GM18505 (cell line): ENCODE data around the gene SMAP1.

Experiments
- ATAC-seq: cut with Tn5 transposase; IDR thresholded peaks from one replicate; pipeline ENCODE4 v1.9.1; 2021; ENCODE audit not compliant: unreplicated experiment
- POLR2A ChIP-seq: IDR thresholded peaks from 4 replicates; pipeline ENCODE4 v1.6.1; 2011; ENCODE audit warnings: borderline replicate concordance; ENCODE audit not compliant: insufficient read depth, insufficient read length; ENCODE audit errors: extremely low read depth

Gene SMAP1

DNA sequence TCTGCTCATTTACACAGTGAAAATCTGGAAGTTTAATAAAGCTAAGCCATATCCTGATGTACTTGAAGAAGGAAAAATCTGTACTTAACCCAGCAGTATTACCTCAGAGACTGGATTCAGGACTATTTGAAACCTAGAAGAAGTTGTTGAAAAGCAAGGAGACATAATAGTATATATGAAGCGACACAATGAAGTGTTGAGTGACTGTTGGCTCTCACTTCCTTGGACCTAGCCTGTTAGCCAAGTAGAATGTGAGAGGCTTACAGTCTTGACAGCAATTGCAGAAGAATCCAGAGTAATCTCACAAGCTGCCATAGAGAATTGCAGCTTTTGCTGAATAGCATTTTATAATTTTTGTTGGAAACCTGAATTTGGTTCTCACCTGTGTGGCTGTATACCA, 26.7 kb downstream of the SMAP1 start:
- ATAC-seq = no peak
- TF ChIP-seq POLR2A = no peak

DNA sequence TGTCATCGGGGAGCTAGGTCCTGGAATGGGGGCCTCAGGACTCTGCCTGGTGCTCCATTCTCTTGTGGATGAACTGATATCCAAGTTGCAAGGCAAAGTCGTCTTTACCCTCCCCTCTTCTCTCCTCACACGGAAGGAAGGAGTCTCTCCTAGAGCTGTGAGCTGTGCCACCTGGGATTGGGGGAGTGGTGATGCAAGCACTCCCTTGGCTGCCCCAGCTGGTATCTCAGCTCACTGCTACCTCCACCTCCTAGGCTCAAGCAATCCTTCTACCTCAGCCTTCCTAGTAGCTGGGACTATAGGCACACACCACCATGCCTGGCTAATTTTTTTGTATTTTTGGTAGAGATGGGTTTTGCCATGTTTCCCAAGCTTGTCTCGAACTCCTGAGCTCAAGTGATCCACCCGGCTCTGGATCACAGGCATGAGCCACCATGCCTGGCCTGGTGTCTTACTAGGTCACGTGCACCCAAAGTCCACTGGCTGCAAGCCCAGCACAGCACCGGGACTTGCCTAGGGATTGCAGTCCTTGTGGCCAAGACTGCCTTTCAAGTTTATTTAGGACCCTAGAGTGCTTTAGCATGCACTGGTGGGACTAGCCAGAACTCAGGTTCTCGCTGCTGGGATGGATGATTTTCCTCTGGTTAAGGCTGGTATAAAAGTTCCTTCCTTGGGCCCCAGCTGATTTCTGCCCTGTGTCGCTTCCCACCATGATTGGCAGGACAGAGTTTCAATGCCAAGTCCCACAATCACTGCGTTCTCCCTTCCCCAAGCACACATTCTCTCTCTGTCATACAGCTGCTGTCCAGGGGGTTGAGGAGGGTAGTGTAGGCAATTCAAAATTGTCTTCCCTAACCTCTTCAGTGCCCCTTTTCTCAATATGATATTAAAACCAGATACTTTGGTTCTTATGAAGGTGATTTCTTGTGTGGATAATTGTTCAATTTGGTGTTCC, 33.5 kb downstream of the SMAP1 start:
- no peak for TF ChIP-seq POLR2A
- ATAC-seq = no peak

DNA sequence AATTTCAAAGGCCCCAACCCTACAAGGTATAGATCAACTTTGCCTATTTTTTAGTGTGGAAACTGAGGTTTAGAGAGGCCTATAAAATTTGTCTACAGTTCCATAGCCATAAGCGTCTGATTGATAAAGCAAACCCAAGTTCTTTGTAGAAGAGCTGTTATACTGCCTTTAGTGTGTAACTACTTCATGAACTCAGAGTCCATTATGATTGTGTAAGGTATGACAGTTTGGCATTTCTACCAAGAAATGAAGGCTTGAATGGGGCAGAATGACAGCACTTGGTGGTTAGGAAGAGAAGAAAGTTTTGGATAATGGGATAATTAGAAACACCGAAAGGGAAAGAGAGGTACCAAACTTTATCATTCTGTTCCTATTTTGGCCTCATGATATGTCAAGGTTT, 38.1 kb downstream of the SMAP1 start:
- ATAC-seq = no peak
- no peak for TF ChIP-seq POLR2A

DNA sequence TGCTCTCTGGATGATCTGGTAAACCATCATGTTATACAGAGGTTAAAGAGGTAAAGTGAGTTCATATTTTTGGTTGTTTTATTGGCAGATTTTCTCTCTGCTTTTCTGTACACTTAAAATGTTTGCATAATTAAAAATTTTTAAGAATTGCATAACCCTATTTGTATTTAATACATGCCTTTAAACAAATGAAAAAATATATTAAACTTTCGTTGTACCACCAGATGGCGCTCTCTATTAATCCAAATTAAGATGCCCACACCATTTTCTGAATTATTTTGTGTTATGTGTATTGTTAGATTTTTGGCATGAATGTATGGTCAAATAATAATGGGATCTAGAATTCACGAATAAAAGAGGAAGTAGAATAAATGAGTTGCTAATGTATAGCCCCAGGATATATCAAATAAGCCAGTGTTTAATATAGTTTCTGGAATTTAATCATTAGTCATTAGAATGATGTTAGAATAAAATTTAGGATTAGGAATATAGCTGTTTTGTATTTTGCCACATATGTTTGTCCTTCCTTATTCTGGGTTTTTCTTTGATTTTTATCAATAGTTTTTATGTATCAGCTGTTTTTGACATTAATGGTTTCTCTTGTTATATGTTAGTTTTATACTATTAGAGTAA, 38.9 kb downstream of the SMAP1 start:
- ATAC-seq = no peak
- no peak for TF ChIP-seq POLR2A

DNA sequence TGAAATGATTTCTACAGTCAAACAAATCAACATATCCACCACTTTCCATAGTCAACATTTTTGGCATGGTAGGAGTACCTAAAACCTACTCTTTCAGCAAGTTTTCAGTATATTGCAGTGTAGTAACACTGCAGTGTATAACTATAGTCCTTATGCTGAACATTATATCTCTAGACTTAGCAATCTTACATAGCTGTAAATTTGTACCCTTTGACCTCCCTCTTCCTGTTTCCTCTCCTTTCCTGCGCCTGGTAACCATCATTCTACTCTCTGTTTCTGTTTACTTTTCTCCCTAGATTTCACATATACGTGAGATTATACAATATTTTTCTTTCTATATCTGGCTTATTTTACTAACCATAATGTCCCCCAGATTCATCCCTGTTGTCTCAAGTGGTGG, 40.2 kb downstream of the SMAP1 start:
- no peak for ATAC-seq
- TF ChIP-seq POLR2A = no peak

DNA sequence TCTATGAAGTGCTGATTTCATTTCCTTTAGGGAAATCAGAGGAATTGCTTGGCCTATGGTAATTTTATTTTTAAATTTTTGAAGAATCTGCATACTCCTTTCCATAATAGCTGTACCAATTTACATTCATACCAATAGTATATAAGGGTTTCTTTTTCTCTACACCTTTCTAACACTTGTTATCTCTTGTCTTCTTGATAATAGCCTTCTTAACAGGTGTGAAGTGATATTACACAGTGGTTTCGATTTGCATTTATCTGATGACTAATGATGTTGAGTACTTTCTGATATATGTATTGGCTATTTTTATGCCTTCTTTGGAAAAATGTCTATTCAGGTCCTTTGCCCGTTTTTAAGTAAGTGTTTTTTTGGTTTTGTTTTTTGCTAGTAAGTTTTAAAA, 40.8 kb downstream of the SMAP1 start:
- ATAC-seq = no peak
- no peak for TF ChIP-seq POLR2A

DNA sequence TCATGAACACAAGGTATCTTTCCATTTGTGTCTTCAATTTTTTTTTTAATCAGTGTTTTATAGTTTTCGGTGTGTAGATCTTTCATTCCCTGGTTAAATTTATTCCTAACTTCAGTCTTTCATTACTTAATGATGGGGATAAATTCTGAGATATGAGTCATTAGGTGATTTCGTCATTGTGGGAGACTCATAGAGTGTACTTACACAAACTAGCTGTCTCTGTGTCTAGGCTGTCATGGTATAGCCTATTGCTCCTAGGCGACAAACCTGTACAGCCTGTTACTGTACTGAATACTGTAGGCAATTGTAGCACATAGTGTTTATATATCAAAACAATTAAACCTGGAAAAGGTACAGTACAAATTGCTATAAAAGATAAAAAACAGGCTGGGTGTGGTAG, 42.1 kb downstream of the SMAP1 start:
- no peak for ATAC-seq
- no peak for TF ChIP-seq POLR2A

DNA sequence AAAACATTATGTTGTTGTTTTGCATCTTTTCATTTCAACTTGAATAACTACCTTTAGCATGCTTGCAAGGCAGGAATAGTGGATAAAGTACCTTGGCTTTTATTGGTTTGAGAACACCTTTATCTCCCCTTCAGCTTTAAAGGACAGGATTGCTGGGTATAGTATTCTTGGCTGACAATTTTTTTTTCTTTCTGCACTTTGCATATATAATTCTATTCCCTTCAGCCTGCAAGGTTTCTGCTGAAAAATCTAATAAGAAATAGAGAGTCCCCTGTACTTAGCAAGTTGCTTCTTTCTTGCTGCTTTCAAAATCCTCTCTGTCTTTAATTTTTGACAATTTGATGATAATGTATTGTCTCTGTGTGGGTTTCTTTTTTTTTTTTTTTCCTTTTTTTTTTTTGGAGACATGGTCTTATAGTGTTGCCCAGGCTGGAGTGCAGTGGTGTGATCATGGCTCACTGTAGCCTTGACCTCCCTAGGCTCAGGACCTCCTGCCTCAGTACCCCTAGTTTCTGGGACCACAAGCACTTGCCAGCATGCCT, 47.1 kb downstream of the SMAP1 start:
- ATAC-seq = no peak
- TF ChIP-seq POLR2A = no peak

DNA sequence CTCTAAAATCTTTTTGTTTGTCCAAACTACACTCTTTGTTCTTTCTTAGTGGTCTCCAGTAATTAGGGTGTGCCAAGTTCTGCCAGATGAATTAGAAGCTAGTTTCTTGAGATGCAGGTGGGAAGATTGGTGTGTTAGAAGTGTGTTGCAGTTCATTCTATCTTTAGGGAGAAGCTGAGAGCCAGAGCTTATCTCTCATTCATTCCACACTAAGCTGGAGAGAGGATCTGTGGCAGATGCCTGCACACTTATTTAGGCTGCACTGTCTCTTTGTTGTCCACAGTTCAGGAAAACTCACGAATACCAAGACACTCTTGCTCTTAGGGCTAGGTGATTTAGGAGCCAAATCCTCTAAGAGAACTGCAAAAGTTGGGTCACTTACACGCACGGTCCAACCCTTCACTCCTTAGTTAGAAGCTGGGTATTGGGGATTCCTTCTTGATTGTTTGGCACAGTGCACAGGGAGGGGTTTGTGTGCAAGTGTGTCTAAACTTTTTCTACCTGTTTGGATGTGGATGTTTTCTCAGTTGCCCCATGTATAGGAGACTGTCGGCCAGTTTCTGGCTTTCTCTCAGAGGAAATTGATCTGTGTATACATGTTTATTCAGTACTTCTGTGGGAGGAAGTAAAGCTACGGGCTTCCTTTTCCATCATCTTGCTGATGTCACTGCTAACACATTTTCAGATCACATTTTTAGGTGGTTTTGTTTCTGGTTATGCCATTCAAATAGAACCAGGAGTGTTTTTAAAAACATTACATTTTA, 49.5 kb downstream of the SMAP1 start:
- no peak for ATAC-seq
- no peak for TF ChIP-seq POLR2A

DNA sequence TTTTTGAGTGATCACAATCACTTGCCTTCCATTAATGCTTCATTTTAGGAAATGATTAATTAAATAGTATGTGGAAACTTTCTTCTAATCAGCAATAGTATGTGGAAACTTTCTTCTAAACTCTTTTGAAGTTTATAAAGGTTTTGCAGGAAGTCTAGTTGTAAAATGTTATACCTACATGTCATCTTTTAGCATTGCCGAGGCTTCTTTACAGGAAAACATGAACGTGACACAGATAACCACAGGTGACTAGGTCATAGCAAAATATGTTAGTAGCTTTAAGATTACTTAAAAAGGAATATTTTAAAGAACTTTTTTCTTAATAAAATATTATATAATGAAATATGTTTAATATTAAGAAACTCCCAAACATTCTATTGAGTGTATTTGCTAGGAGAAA, 56.8 kb downstream of the SMAP1 start:
- no peak for ATAC-seq
- TF ChIP-seq POLR2A = no peak

DNA sequence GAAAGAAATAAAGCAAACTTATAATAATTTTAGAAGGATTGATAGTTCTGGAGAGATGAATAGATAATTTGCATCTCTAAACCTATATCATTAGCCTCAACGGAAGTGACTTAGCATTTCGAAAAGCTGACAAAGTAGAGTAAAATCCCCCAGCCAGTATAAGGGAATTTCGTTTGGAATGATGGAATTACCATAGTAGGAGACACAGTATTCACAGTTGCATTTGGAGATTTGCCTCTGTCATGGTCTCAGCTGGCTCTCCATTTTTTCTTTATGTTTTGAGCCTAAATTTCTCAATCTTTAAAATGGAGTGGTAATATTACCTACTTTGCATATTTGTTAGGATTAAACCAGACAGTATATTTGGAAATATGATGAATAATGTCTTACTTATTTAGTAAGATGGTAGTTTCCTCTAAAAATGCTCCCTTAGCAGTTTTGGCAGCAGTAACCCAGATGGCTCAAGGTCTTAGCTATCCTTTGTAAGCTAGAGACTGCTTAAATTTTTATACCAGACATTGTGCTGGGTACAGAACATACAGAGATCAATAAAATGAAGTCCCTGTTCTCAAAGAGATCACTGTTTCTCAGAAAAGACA, 58.2 kb downstream of the SMAP1 start:
- TF ChIP-seq POLR2A = no peak
- ATAC-seq = no peak

DNA sequence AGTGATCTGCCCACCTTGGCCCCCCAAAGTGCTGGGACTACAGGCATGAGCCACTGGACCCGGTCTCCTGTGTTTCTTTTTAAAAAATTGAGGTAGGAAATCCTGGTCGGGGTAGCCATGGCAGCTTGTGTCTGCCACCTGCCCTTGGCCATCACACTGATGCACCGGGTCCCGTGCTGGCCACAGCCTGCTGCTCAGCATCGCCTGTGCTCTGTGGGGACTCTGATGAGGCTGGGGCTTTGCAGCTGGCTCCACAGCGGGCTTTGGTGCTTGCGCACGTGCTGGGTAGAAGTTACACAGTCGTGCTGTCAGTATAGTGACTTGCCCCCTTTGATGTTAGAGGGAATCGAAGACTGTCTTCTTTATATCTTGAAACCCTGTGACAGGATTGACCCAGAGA, 66.7 kb downstream of the SMAP1 start:
- ATAC-seq = no peak

DNA sequence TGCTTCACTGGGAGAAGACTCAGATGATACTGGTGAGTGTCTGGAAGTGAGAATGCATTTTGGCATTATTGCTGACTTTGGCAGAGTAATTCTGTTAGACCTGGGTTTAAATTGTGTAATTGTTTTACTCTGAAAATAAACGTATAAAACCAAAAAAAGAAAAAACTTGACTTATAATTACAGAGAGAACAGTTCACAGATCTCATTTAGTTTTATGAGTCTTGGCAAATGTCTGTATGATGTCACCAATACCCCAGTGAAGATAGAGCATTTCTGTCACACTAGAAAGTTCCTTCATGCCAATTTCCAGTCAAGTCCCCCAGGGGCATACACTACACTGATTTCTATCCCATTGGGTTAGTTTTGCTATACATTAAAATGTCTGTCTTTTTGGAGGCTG, 67.3 kb downstream of the SMAP1 start:
- ATAC-seq = no peak
- TF ChIP-seq POLR2A = no peak

More for the DNA sequence above, 66.7 kb downstream of the SMAP1 start:
- no peak for TF ChIP-seq POLR2A

DNA sequence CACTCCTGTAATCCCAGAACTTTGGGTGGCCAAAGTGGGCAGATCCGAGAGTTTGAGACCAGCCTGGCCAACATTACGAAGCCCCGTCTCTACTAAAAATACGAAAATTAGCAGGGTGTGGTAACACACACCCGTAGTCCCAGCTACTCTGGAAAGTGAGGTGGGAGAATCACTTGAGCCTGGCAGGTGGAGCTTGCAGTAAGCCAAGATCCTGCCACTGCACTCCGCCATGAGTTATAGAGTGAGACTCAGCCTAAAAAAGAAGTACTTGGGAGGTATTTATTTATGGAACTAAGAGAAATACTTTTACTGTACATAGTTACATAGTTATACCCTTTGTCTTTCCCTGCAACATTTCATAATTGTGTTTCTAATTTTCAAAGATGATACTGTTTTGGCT, 67.8 kb downstream of the SMAP1 start:
- no peak for ATAC-seq
- TF ChIP-seq POLR2A = no peak

DNA sequence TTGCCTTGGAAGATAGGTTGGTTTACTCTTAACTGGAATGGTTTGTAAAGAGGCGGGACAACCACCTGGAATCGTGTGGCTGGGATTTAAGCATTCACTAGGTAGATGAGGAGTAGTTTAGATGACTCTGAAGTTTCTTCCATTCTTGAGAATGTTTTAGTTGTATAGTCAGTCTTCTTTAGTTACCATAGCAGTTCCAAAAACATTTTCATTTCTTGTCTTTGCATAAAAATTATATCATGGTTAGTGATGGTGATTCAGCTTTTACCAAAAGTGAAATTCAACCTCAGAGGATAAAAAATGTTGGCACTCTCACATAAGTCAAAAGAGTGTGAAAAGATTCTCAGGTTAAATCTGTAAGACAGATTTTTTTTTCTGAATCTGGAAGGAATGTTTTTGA, 70.3 kb downstream of the SMAP1 start:
- TF ChIP-seq POLR2A = no peak
- ATAC-seq = no peak
